HG03575 (cell line): ENCODE data around the gene SYVN1.
"Not testable (repeated sequence)": the region's sequence is repeated elsewhere in the genome, so short reads cannot be mapped to it uniquely, and the experiment has no call there.

ENCODE experiments used
- ATAC-seq: cut with Tn5 transposase; IDR thresholded peaks from one replicate; pipeline ENCODE4 v1.9.1; 2021; ENCODE audit not compliant: unreplicated experiment, insufficient number of reproducible peaks, low FRiP score; ENCODE audit errors: extremely low read depth

SYVN1 gene

DNA sequence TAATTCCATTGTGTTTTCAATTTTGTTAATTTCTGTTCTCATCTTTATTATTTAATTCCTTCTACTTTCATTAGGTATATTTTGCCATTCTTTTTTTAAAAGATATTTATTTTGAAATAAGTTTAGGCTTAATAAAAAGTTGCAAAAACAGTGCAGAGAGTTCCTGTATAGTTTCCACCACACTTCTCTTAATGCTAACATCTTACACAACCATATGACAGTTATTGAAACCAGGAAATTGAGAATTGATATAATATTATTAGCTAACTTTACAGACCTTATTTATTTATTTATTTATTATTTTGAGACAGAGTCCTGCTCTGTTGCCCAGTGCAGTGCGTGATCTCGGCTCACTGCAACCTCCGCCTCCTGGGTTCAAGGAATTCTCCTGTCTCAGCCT is 21.9 kb upstream of the SYVN1 start:
- no peak for ATAC-seq

DNA sequence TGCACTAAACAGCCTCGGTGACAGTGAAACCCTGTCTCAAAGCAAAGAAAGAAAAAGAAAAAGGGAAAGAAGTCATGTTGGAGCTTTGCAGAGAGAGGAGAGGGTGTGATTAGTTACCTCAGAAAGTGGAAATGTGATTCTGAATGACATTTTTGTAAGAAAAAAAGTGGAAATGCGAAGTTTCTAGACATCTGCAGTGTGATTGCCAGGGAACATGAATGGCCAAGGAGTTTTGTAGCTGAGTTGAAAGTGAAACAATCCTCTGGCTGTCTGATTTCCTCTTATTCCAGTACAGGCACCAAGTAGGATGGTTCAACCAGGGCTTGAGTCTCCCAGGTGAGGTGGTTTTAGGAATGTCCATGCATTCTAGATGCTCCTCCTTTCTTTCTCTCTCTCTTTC is 17.8 kb upstream of the SYVN1 start:
- ATAC-seq, result no peak

DNA sequence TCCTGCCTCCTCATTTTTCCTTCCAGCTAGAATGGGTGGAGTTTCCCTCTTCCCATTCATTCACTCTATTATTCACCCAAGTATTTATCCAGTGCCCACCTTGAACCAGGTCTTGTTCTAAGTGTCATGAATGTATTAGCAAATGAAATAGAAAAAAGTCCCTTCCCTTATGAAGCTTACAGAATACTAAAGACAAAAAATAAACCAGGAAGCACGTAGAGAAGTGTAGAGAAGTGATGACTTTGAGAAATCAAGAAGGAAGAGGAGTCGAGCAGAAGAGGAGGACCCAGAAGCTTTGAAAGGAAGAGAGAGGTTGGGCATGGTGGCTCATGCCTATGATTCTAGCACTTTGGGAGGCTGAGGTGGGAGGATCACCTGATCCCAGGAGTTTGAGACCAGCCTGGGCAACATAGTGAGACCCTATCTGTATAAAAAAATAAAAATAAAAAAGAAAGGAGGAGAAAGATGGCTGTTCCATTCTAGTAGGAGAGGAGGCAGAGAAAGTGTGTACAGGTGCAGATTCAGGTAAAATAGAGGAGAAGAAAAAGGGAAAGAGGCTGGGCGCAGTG is 17.1 kb upstream of the SYVN1 start:
- ATAC-seq, result no peak

DNA sequence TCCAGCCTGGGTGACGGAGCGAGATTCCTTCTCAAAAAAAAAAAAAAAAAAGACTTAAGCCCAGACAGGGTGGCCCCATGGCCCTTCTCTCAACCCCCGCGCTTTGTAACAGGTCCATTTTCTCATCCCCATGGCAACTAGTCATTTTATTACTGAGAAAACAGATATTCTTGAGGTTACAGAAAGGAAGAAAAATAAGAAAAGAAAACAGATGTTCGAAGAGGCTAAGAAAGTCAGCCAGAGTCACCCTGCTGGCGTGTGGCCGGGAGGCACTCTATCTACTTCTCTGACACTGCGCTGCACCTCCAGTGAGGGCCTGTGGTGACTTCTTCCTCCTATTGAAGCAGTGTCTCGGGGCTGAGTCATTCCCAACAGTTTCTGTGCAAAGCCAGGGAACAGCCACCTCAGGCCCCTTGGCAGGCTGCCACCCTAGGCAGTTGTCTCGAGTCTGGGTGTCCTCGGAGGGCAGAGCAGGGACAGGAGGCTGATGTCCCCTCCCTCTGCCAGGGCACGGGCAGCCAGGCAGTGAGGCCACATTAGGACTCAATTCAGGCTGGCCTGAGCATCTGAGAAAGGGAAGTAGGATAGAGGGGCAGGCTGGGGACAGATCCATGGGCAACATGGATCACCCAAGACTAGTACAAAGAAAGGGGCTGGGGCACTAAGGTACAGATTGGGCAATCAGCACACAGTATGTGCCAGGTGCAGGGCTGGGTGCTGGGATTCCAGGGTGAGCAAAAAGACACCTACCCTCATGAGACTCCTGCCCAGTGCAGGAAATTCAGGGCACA is 16.4 kb upstream of the SYVN1 start:
- no peak for ATAC-seq

DNA sequence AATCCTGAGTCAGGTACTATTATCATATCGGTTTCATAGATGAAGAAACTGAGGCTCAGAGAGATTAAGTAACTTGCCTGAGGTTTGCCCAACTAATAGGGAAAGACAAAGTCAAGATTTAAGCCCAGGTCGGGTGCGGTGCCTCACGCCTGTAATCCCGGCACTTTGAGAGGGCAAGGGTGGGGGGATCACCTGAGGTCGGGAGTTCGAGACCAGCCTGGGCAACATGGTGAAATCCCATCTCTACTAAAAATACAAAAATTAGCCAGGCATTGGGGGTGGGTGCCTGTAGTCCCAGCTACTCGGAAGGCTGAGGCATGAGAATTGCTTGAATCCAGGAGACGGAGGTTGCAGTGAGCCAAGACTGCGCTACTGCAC is 15.8 kb upstream of the SYVN1 start:
- ATAC-seq, result not testable (repeated sequence)

DNA sequence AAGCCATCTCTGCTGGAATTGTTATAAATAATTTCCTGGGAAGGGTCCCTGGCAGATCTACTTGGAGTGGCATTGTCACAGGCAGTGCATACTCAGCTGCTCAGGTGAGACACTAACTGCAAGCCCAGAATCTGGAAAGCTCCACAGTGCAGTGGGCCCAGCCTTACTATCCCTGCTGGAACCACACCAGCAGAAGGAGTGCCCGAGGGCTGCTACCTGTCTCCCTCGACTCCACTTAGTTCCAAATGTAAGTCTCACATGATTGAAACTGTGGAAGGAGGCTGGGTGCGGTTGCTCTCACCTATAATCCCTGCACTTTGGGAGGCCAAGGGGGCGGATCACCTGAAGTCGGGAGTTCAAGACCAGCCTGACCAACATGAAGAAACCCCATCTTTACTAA is 14.3 kb upstream of the SYVN1 start:
- ATAC-seq, result no peak

DNA sequence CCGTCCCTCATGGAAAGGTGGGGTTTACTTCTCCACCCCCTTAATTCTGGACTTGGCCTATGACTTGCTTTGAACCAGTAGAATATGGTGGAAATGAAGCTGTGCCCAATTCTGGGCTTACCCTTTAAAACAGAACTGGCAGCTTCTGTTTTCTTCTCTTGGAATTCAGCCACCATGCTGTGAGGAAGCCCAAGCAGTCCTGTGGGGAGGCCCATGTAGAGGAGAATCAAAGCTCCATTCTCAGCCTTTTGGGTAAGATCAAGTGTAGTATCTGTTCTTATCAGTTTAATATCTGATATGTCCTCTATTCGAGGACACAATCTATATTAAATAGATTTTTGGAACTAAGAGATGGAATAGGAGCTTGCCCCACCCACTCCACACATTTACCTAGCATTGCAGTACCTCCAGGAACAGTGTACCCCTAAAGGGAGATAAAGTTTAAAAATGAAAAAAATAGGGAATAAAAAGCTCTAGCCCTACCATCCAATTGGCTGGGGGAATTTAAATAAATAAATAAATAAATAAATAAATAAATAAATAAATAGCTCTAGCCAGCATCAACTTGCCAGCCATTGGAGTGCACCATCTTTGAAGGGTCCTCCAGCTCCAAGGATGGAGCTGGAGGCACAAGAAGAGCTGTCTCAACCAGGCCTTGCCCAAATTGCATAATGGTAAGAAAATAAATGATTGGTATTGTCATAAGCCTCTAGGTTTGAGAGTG is 13.2 kb upstream of the SYVN1 start:
- no peak for ATAC-seq

DNA sequence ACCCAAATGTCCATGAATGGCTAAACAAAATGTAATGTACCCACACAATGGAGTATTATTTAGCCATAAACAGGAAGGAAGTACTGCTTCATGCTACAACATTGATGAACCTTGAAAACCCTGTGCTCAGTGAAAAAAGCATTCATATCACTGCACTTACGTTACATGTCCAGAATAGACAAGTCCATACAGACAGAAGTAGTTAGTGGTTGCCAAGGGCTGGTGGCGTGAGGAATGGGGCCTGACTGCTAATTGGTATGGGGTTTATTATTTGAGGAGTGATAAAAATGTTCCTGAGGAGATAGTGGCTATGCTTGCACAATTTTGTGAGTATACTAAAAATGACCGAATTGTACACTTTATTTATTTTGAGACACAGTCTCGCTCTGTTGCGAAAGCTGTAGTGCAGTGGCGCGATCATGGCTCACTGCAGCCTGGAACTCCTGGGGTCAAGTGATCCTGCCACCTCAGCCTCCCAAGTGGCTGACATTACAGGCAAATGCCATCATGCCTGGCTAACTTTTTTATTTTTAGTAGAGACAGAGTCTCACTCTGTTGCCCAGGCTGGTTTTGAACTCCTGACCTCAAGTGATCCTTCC is 7.7 kb upstream of the SYVN1 start:
- ATAC-seq, result no peak

DNA sequence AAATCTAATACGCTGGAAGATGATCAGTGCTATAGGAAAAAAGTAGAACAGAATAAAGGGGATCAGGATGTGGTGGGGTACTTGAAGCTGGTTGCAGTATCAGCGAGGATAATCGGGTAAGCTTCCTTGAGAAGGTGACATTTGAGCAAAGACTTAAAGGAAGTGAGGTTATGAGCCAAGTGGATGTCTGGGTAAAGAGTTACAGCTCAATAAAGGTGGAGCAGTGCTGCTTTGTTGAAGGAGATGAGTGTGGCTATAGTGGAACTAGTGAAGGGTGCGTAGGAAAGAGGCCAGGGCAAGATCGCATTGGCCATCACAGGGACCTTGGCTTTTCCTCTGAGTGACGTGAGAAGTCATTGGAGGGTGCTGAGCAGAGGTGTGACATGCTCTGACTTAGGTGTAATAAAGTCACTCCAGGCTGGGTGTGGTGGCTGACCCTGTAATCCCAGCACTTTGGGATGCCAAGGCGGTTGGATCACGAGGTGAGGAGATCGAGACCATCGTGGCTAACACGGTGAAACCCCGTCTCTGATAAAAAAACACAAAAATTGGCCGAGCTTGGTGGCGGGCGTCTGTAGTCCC is 2.3 kb upstream of the SYVN1 start:
- ATAC-seq, result no peak

DNA sequence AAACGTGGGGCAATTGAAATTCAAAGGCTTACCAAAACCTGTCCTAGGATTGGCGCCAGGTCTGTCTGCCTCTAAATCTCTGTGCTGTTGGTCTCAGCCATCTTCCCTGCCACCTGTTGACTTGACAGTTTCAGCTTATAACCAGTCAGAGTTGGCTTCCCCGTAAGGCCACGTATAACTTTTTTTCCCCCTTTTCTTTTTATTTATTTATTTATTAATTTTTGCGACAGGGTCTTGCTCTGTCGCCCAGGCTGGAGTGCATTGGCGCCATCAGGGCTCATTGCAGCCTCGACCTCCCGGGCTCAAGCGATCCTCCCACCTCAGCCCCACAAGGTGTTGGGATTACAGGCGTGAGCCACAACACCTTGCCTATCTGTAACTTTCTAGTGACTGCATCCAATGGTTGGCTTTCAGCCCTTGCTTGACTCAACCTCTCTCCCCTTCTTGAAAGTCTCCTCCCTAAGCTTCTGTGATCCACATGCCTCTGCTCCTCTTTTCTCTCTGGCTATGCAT is 1.4 kb upstream of the SYVN1 start:
- no peak for ATAC-seq

DNA sequence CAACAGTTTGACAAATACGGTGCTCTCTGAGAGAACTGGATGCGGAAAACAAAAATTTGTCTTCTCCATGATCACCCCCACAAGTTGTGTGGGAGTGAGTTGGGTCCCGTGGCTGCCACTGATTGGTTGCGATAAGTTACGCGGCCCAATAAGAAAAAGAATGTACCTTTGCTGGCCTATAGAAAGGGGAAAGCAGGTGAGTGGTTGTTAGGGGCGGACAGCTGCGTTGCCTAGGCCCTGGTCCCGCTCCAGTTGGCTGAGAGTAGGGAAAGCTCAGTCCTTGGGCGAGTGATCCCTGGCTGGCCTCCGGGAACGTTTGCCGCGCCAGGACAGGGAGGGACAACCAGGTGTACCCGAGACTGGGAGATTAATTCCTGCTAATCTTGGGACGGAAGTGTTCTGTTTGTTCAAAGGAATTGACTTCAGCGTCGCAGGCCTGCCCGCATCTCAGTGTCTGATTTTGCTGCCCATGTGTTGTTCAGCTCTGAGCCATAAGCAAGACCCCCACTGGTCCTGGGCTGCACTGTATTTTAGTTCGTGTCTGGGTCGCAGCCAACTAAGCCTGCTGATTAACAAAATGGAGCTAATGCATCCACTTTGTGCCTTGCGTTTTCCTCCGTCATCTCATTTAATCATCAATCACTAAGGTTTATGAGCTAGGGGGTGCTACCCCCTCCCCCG is 773 bp upstream of the SYVN1 start:
- peak; percentile 26 for ATAC-seq

DNA sequence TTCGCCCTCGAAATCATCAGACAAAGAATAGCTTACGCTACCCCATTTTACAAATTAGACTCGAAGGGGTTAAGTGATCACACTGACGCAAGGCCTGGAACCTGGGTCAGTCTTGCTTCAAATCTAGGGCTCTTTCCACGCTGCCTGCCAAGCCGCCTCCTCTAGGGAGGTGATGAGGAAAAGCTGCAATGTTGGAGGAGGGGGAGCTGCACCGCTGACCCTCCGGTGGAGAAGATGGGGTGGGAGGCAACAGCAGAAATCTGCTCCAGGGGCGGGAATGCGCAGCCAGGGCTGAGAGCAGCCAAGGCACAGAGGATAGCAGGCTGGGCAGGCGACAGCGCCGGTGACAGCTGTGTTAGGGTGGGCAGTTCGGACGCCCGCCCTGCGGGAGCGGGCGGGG is 595 bp downstream of the SYVN1 start:
- ATAC-seq, result no peak

DNA sequence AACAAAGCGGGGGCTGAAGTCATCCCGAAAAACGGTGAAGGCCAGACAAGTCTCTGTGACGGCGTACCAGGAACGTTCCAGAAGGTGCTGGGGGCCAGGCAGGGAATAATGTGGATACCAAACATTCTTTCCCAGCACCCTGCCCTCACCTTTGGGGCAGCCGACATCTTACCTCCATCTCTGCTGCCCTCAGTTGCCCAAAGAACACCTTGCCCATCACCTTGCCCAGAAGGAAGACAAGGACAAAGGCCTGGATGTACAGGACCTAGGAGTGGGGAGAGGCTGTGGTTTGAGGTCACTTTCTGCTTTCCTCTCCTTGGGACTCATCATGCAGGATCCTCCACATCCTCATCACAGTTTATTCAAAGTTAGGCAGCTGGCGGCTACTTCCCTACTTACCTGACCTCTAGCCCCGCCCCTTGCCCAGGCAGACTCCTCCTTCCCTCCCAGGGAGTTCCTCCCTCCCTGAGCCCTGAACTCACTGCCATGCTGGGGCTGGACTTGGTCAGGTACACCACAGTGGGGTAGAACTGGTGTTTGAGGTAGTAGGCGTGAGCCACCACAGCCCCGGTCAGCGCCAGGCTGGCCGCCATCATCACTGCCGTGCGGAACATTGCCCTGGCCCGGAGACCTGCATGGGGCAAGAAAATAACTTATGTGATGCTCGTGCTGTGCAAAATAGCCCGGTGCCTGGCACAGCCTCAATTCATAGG is 1.2 kb downstream of the SYVN1 start:
- no peak for ATAC-seq

DNA sequence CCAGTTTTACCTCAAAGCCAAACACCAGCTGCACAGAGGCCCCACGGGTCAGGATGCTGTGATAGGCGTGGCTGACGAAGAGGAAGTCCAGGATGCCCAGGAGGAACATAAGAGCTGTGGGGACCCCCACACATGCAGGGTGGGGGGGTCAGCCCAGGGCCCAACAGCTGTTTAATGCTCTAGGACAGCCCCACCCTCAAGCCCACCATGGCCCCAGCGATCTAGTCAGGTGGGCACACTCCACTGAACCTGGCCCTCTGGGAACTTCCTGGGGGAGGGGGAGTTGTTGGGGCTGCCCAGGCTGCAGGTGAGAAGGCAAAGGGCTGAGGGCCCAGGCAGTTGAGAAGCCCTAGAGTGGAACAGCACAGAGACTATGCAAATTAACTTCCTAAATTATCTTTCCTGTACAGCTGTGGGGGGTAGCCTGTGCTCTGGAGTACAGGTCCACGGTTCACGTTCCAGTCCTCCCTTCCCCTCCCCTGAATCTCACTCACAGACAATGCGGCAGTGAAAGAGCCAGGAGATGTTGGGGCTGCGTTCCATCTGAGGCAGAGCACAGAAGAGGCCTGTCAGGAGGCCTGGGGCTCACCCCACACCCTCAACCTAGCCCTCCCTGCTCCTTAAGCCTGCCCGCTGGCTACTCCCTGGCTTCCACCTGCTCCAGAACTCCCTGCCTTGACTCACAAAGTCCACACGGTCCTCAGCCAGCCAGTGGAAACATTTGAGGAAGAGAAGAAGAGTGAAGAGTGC is 1.9 kb downstream of the SYVN1 start:
- no peak for ATAC-seq

DNA sequence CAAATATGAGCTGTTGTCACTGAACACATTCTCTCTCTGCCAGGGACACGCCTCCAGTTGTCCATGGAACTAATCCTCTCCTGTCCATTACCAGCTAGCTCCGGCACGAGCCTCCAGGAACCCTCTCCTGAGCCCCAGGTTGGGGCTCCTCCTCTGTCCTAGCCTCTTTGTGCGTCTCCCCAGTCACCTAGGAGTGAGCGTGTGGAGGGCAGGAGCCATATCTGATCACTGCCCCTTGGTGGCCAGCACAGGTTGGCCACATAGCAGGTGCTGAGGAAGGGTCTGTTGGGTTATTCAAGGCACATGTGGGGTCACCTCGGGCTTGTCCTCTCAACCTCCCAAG is 2.5 kb downstream of the SYVN1 start:
- ATAC-seq, result no peak

DNA sequence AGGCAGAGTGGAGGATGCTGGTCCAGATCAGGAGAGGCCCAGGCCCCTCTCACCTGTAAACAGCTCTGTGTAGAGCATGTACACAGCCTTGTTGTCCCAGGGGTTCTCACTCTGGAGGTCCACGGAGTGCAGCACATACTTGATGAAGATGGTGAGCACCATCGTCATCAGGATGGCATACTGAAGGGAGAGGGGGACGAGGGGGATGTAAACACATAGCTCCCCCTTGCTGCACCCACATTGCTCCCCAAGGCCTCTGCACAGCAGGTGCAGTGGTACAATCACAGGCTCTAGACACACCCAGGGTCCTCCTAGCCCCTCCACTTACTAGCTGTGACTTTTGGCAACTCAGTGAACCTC is 2.9 kb downstream of the SYVN1 start:
- no peak for ATAC-seq

DNA sequence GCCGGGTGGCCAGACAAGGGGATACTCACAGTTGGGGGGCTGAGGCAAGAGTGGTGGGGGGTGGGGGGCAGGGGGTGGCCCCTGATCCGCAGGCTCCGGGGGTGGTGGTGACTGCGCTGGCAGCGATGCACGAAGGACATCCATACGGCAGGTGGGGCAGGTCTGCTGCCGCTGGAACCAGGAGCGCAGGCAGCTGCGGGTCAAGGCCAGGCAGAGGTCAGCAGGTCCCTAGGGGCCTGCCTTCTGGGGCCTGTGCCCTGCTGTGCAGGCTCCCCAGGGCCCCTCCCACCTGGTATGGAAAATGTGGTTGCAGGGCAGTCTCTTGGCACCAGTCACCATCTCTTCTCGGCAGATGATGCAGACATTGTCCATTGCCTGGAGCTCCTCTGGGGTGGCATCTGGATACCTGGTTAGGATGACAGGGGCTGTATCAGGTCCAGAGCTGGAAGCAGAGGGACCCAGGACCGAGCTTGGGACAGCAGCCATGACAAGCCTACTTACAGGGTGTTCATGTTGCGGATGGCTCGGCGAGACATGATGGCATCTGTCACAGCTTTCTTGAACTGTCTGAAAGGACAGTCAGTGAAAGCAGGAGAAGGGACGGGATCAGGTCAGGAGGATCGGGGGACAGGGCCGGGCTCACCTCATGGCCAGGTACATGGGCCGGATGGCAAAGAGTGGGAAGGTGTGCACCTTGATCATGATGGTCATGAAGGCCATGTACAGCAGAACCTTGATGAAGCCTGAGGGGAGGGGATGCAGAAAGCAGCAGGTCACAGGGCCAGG is 3.5 kb downstream of the SYVN1 start:
- ATAC-seq, result no peak
